Skeletal muscle cell (primary cell): Measurements from ENCODE around the gene MT1H.

Experiments
- DNase-seq: peaks from one replicate; pipeline ENCODE4 v3.0.0-alpha.2; 2010; ENCODE audit warnings: low read depth
- H3K4me3 ChIP-seq: 2 replicates; pipeline ENCODE4 v1.5.1; 2011; ENCODE audit warnings: low read depth, mild to moderate bottlenecking, control low read depth, low read length, moderate library complexity

The MT1H gene

DNA sequence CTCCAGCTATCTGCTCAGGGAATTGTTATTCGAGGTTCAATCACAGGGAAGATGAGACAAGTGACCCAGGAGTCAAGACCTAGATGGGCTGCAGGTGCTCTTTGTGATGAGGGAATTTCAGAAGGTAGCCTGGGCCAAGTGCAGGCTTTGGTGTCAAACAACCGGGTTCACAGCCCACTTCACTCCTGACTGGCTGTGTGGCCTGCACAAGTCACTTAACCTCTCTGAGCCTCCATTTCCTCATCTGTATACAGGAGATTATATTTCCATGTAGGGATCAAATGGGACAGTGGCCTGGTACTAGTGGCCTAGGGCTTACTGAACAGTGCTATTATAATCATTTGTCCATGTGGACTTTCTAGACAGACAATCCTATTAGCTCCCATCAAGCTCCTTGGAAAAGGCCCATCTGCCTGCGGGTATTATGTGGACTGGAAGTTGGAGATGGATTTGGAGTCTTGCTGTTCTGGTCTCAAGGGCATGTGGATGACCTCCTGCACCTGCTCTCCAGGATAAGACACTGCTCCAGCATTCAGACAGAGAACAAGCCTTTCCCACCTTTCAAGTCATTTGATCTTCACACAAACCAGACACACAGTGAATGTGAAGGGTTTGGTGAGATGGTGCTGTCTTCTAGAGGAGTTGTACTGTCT lies 9.6 kb downstream of the MT1H start:
- DNase-seq, result no peak

DNA sequence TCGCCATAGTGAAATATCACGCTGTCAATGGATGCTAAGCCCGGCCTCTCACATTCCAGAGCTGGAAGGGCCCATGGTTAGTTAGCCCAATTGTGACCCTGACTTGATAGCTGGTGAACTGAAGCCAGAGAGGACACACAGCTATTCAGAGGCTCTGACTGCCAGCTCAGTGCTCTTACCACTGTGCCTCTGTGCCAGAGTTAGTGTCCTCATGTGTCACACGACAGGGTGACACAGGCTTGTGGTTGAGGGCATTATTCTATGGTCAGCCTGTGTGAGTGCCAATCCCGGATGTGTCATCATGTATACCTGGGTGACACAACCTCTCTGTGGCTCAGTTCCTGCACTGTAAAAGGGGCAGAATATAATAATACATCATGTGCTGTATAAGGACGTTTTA lies 10.2 kb downstream of the MT1H start:
- H3K4me3 ChIP-seq, result no peak overlapping the region
- DNase-seq, result no peak

More for the DNA sequence above, 9.6 kb downstream of the MT1H start:
- no peak overlapping the region for H3K4me3 ChIP-seq

DNA sequence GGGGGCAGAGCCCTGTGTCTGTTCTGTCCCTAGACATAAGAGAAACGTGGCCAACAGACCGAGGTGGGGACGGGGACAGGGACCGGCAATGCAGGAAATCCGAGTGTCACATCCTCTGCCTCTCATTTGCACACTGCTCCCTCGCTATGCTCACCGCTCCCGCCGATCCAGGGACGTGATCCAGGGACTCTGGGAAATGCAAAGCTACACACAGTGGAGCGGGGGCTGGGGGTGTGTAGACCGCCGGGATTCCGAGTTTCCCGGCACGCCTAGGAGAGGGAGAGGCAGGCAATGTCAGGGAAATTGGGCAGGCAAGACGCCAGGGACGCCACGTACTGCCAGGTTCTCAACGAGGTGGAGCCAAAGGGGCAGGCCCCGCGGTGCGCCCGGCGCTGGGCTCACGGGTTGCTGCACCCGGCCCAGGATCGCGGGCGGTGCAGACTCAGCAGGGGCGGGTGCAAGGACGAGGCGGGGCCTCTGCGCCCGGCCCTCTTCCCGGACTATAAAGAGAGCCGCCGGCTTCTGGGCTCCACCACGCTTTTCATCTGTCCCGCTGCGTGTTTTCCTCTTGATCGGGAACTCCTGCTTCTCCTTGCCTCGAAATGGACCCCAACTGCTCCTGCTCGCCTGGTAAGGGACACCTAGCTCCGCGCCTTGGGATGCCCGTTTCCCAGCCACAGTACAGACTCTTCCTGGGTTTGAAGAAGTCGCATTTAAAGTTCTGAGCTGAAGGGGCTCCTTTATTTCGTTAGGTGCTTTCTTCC lies 12.5 kb downstream of the MT1H start, which contains the start of gene MT1X:
TSS of gene MT1X (plus strand) at position 532 of the 764 bp plus-strand sequence. CDS start at position 603, 71 bp downstream.
- DNase-seq, result peak; percentile 64
- H3K4me3 ChIP-seq, result peak within 1 kb of the TSS; percentile 65

DNA sequence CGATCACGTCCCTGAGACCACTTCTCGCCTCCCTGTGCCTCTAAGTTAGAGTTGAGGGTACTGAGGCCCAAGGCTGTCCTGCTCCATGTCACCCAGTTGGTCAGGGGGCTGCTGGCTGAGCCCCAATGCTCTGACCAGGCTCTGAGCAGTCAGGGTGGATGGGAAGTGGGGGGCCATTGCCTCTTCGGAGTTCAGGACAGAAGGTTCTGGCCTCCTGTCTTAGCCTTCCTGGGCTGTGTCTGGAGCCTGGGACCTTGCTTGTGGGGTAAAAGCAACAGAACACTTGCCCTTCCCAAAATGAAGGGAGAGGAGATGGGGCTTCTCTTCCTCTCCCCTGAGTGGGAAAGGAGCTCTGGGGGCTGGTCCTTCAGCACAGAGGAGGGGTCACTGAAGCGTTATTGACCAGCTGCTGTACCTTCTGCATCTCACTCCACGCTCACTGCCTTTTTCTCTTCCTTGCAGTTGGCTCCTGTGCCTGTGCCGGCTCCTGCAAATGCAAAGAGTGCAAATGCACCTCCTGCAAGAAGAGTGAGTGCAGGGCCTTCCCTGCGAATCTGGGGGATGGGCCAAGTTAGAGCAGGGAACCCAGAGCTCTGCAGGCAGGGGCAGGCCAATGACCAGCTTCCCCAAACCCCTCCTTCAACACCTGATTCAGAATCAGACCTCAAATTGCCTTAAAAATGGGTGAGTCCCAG lies 13.2 kb downstream of the MT1H start:
- H3K4me3 ChIP-seq, result peak overlapping the region; percentile 65
- DNase-seq, result no peak

DNA sequence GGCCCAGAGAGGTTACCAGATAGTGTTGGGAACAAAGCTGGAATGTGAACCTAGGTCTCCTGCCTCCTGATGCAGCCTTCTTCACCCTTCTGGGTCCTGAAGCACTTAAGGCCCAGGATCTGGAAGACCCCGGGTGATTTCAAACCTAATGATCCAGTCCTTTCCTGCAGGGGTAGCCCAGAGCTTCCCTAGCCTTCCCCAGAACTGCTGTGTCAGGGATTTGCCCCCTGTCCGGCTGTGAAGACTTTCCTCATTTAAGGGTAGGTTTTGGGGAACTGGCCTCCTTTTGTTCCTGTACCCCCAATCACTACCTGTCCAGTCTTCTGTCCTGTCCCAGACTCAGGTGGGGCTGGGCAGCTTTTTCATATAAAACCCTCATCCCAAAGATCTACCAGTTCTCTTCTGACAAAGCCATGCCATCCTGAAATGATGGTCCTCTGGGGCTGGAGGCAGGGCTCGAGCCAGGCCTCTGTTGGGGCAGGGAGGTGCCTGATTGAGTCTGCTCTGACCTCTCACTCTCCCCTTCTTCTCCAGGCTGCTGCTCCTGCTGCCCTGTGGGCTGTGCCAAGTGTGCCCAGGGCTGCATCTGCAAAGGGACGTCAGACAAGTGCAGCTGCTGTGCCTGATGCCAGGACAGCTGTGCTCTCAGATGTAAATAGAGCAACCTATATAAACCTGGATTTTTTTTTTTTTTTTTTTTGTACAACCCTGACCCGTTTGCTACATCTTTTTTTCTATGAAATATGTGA lies 14.0 kb downstream of the MT1H start:
- DNase-seq, result no peak
- H3K4me3 ChIP-seq, result peak overlapping the region; percentile 65

DNA sequence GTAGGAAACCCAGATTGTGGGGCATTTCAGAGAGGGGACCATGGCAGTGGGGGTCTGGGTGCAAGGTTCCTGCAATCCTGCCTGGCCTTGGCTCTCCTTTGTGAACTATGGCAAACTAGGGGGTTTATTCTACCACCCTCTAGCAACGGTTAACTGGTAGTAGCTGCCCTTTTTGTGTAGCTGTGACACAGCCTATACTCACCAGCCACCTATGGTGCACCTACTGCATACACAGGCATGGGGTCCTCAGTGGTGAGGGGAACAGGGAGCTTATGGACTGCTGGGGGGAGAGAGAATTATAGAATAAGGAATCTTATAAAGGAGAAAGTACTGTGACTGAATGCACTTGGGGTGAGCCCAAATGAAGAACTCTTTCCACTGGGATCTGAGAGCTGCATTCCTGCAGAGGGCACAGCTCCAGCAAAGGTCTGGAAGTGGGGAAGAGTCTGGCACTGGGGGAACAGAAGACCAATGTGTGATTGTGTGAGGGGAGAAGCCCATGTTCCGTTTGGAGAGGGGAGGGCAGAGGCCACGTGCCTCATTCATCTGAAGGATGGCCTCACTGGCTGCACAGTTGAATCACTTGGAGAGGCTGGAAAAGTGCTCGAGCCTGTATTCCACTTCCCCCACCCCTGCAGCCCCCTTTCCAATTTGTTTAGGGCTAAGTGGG lies 14.8 kb downstream of the MT1H start:
- DNase-seq, result no peak
- no peak overlapping the region for H3K4me3 ChIP-seq

DNA sequence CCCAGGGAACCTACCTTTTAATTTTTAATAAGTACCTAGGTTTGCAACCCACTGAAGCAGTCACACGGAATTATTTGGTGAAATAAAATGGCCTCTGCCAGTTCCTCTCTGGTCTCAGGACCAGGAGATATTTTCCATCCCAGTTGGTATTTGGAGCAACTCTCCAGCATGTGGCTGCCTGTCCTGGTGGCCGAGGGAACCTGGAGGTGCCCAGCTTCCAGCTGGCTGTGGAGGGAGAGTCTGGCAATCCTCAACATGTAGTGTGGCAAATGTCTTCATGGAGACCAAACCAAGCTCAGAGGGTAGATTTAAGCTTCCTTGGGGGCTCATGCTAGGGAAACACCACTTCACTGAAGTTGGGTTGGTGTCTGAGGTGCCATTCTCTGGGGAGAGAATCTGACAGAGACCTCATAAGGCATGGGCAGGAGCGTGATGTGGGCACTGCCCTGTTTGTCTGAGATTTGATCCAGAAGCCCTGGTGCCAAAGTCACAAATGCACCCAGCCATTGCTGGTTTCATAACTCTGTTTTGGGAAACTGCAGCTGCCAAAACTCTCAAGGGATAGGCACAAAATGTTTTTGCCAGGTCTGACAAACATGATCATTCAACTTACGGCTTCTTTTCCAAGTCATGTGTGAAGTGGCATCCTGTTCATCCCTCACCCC lies 15.4 kb downstream of the MT1H start:
- DNase-seq, result no peak
- no peak overlapping the region for H3K4me3 ChIP-seq

DNA sequence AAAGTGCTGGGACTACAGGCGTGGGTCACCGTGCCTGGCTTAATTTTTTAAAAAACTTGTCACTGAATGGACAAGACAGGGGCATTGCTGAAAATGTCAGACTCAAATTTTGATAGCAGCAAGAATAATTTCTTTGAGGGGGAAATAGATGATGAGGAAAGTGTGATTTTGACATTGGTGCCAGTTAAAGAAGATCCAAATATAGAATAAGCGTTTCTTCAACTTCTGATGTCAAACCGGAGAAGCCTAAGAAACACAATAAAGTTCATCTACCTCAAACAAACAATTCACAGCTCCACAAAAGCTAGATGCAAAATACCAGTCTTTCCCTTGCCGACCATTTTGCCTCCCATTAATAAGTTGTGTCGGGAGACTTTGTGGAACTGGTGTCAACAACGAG lies 17.1 kb downstream of the MT1H start:
- H3K4me3 ChIP-seq, result no peak overlapping the region
- no peak for DNase-seq

DNA sequence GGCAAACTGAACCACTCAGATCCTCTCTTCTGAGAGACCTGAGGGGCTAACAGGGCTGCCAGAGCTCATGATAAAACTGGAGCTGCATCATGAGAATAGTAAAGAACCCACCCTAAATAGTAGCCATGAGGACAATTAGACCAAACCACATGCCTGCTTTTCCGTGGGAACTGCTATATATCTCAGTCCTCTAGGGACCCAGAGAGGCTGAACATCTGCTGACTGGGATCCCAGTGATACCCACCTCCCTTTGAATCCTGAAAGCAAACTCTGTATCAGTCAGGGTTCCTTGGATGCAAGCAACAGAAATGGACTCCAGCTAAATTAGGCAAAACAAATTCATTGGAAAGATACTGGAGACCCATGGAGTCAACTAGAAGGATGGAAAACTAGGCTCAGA lies 19.1 kb downstream of the MT1H start:
- H3K4me3 ChIP-seq, result no peak overlapping the region
- DNase-seq, result no peak

DNA sequence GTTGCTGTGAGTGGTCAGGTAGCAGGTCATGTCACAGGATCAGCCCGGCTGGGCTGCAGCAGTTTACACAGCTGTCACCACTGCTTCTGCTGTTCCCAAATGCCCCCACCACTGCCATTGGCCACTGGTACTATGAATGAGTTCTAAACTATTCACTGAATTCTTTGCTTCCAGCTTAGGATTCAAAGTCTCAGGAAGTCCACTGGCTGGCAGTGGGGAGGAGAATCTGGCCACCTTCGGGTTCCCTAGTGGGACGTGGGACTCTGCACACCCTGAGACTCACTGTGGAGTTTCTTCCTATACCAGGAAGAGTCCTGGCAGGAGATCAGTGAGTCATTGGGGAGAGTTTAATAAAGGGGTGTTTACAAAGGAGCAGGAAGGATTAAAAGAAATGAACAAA lies 19.6 kb downstream of the MT1H start:
- no peak for DNase-seq
- no peak overlapping the region for H3K4me3 ChIP-seq

DNA sequence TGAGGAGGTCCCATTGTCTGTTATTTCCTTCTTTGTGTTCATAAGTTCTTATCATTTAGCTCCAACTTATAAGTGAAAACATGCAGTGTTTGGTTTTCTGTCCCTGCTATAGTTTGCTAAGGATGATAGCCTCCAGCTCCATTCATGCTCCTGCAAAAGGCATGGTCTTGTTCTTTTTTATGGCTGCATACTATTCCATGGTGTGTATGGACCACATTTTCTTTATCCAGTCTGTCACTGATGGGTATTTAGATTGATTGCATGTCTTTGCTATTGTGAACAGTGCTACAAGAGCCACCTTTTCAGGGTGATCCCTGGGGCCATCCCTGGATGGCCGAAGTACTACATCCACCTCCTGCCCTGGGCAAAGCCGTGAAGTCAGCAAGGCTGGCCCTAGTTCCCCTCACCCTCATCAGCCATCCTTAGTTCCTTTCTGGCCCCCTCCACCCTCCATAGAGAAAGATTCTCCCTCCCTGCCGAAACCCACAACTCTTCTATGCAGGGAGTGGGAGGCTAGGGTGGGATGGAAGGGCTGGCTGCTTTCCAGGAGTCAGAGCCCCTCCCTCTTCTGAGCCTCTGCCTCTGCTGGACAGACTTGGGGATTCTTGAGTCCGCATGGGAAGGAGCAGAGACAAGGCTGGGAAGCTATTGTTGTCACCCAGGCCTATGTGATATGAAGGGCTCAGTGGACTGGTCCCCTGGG lies 21.0 kb downstream of the MT1H start:
- DNase-seq, result no peak

DNA sequence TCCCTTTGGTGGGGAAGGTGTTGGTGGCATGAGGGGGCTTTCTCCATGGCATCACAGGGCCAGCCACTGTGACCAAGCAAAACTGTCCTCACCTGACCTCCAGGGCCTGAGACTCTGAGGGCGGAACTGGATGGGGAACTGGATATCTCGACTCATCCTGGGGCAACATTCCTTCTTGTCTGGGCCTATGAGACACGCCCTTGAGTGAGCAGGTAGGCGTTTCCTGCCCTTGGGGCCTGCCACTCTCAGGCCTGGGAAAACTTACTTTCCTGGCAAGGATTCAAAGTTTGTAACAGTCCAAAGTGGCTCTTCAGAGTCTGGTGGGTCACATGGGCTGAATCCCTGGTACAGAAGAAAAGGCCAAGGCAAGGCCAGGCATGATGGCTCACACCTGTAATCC lies 22.3 kb downstream of the MT1H start:
- no peak overlapping the region for H3K4me3 ChIP-seq
- no peak for DNase-seq

More for the DNA sequence above, 21.0 kb downstream of the MT1H start:
- H3K4me3 ChIP-seq, result no peak overlapping the region

DNA sequence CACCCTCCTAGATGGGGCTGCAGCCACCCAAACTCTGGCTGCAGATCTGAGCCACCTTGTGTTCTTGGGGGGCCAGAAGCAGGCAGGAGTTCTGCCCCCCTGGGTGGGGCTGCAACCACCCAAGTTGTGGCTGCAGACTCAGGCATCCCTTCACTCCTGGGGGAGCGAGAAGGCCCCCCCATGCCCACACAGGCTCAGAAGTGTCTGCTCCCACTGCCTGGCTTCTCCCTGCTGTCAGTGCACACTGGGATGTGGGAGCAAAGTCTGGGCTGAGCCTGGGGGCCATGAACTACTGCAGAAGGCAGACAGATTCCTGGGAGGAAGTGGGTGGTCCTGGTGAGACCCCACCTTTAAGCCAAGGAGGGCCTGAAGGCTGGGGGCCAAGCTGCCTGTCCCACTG lies 25.6 kb downstream of the MT1H start:
- no peak for DNase-seq
- no peak overlapping the region for H3K4me3 ChIP-seq

DNA sequence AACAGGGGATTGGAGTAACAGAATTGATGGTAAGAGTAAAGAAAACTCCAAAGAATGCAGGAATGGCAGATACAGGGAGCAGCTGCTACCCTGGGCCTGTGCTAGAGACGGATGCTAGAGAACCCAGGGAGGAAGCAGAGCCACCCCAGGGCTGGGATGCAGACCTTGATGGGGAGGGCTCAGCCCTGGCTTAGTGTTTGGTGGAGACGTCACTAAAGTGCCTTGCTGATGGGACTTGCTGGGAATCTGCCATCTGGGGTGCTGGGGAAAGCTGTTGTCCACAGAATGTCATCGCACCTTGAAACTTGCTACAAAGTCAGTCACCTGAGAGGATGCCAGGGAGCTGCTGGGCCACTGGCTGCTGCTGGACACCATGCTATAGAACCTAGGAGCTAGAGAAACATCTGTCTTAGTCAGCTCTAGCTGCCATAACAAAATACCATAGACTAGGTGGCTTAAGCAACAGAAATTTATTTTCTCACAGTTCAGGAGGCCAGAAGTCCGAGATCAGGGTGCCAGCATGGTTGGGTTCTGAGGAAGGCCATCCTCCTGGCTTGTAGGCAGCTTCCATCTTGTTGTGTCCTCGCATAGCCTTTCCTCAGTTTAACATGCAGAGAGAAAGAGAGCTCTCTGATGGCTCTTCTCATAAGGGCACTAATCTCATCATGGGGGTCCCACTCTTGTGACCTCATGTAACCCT lies 28.0 kb downstream of the MT1H start:
- H3K4me3 ChIP-seq, result no peak overlapping the region

DNA sequence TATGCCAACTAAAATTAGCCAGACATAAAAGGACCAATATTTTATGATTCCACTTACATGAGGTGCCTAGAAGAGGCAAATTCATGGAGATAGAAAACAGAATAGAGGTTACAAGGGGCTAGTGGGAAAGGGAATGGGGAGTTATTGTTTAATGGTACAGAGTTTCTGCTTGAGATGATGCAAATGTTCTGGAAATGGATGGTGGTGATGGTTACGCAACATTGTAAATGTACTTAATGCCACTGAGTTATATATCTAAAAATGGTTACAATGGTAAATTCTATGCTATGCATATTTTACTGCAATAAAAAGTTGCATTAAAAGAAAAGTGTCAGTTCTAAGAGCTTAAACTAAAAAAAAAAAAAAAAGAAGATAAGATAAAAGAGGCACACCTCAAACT lies 30.6 kb downstream of the MT1H start:
- peak; percentile 36 for DNase-seq
- H3K4me3 ChIP-seq, result no peak overlapping the region

More for the DNA sequence above, 28.0 kb downstream of the MT1H start:
- no peak for DNase-seq

DNA sequence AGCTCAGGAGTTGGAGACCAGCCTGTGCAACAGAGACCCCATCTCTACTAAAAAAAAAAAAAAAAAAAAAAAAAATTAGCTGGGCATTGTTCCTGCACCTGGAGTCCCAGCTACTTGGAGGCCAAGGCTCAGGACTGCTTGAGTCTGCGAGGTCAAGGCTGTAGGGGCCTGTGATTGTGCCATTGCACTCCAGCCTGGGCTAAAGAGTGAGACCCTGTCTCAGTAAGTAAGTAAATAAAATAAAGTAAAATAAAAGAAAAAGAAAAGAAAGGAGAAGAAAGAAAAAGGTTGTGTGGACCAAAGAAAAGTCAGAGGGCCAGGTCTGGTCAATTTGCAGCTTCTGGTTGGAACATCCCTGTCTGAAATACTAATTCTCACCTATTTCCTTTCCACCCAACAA lies 31.0 kb downstream of the MT1H start:
- H3K4me3 ChIP-seq, result no peak overlapping the region

DNA sequence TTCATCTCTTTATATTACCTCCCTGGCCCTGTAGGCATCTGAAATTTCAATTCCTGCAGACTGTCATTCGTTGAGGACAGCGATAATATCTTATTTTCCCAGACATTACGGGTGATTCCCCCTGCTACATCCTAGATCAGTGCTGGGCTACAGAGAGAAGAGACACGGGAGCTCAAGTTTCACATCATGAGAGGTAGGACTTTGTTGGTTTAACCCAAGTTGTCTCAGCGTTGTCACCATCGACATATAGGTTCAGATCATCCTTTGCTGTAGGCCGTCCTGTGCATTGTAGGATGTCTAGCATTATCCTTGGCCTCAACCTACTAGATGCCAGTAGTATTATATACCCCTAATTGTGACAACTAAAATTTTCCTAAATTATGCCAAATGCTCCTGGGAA lies 31.9 kb downstream of the MT1H start:
- no peak for DNase-seq

More for the DNA sequence above, 31.0 kb downstream of the MT1H start:
- no peak for DNase-seq

DNA sequence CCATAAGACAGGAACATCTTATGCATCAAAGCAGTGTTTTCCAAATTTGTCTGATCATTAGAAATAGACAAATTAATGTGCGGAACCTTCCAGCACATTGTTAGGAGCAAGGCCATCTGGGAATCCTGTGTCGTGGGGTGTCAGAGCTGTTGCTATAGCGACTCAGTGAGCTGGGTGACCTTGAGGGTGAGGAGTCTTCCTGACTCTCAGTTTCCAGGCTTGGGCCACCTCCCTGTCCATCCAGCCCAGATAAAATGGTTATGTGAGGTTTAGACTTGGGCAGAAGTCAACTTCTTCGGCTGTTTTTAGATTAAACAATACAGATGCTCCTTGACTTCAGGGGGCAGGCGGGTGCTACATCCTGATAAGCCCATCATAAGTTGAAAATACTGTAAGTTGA lies 33.2 kb downstream of the MT1H start:
- H3K4me3 ChIP-seq, result no peak overlapping the region
- DNase-seq, result no peak

More for the DNA sequence above, 31.9 kb downstream of the MT1H start:
- no peak overlapping the region for H3K4me3 ChIP-seq
